ENCODE measurements around the gene AGL.

DNA sequence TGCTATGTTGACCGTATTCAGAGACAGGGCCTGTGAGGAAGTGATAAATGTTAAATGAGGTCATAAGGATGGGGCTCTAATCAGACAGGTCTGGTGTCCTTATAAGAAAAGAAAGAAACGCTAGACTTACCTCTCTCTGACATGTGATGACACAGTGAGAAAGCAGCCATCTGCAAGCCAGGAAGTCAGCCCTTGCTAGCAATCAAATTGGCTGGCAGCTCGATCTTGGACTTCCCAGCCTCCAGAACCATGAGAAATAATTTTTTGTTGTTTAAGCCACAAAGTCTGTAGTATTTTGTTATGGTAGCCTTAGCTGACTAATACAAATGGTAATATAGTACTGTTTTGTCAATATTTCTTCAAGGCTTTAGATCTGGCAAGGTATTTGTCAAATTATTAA is 25.1 kb upstream of the AGL start:
- TF ChIP-seq CTCF (conservative IDR thresholded peaks at IDR 0.05; ENCODE audit: low read length), result no peak
- TF ChIP-seq EZH2phosphoT487 (IDR thresholded peaks at IDR 0.05; ENCODE audit: borderline replicate concordance), result no peak

Data from Loucy (cell line).